ENCODE measurements around the gene ACSF2. TPM values are rescaled to one million over a fixed set of nuclear protein-coding genes. Genes with fewer than 3 reads are reported as not detected.
A peak's percentile ranks its signal among the peaks of the same experiment; 100 is the strongest.

The ACSF2 gene
- total and polyA plus RNA-seq, 4 donors = 10.1 to 50.7 (median 24.0) TPM

DNA sequence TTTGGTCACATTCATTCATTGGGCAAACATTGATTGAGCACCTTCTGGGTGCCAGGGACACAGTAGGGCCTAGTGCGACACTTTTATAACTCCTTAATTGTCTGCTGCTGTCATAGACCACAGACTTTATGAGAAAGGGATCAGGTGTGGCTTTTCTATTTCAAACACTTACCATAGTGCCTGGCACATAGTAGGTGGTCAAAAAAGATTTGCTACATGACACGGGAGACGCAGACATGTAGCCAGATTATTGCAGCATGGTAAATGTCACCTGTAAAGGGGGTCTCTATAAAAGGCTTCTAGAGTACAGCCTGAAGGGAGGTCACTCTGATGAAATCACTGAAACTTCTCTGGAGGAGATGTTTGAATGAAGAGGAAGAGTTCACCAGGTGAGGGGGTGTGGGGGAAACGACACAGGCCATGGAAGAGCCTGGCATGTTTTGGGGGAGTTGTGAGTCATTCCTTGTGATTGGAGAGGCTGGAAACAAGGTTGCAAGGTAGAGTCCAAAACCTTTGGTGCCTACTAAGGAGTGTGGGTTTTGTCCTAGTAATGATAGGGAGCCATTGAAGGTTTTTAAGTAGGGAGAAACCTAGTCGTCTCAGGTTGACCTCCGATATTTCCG is 54.2 kb downstream of the ACSF2 start:
- WGBS (ENCODE audit: insufficient coverage) = 96% methylated on average over 2 of the region's 7 CpGs
- Histone ChIP-seq H3K4me1 (ENCODE audit: control insufficient read depth, insufficient read depth, low read length) (peaks cover 16% of the 10 kb centered on the region), H3K4me3 (ENCODE audit: low read depth, low read length) (no peak overlapping the region), H3K36me3 (ENCODE audit: control insufficient read depth, insufficient read depth, low read length) (peaks cover 34% of the 10 kb centered on the region), H3K9me3 (ENCODE audit: control insufficient read depth, insufficient read depth, low read length) (no peaks in the 10 kb centered on the region), H3K27ac (ENCODE audit: low read depth, low read length) (no peak overlapping the region), H3K27me3 (ENCODE audit: control insufficient read depth, insufficient read depth, low read length) (peaks cover 9% of the 10 kb centered on the region)
- no peak for DNase-seq (ENCODE audit: low read depth in 4 of 6, low spot score in 6 of 6)

DNA sequence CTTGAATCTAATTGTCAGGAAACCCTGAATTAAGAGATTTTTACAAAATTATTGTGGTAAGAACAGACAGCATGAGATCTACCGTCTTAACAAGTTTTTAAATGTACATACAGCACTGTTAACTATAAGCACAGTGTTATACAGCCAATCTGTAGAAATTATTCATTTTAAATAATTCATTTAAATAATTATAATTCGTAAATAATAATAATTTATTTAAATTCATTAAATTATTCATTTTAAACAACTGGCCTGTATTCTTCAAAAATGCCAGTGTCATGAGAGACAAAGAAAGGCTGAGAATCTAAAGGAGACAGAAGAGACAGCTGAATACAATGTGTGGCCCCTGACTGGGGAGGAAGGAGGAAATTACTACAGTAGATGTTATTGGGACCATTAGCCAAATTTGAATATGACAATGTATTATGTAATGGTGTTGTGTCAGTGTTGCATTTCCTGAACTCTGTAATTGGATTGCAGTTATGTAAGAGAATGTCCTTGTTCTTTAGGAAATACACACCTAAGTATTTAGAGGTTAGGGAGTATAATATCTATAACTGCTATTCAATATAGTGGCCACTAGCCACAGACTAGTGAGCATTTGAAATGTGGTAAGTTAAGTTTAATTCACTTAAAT is 55.0 kb downstream of the ACSF2 start:
- WGBS (ENCODE audit: insufficient coverage) = no CpG with 5 or more reads among the region's 2 CpGs
- H3K27ac ChIP-seq (ENCODE audit: low read depth, low read length) = no peak overlapping the region

DNA sequence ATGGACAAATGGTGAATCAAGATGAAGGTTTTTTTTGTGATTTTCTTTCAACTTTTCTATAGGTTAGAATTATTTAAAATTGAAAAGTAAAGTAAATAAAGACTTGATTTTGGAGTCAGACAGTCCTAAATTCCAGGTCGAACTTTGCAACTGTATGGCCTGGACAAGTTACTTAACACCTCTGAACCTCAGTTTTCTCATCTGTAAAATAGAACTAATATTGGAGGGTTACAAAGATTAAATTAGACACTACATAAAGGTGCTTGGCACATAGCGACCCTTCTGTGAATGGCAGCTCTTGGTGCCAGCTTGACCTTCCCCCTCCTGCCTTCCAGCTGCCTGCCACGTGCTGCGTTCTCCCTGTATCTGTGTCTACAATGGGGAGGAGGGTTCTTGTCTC is 55.6 kb downstream of the ACSF2 start:
- H3K4me1 ChIP-seq (ENCODE audit: control insufficient read depth, insufficient read depth, low read length) = peaks cover 16% of the 10 kb centered on the region
- H3K9me3 ChIP-seq (ENCODE audit: control insufficient read depth, insufficient read depth, low read length) = no peaks in the 10 kb centered on the region
- peaks cover 38% of the 10 kb centered on the region for H3K36me3 ChIP-seq (ENCODE audit: control insufficient read depth, insufficient read depth, low read length)
- H3K4me3 ChIP-seq (ENCODE audit: low read depth, low read length) = no peak overlapping the region
- peaks cover 4% of the 10 kb centered on the region for H3K27me3 ChIP-seq (ENCODE audit: control insufficient read depth, insufficient read depth, low read length)
- no peak overlapping the region for H3K27ac ChIP-seq (ENCODE audit: low read depth, low read length)
- no peak for DNase-seq (ENCODE audit: low read depth in 4 of 6, low spot score in 6 of 6)
- 80% methylated on average over 1 of the region's 4 CpGs for WGBS (ENCODE audit: insufficient coverage)

More for the DNA sequence above, 55.0 kb downstream of the ACSF2 start:
- H3K4me1 ChIP-seq (ENCODE audit: control insufficient read depth, insufficient read depth, low read length) = peaks cover 16% of the 10 kb centered on the region
- DNase-seq (ENCODE audit: low read depth in 4 of 6, low spot score in 6 of 6) = no peak
- H3K9me3 ChIP-seq (ENCODE audit: control insufficient read depth, insufficient read depth, low read length) = no peaks in the 10 kb centered on the region
- no peak overlapping the region for H3K4me3 ChIP-seq (ENCODE audit: low read depth, low read length)
- peaks cover 9% of the 10 kb centered on the region for H3K27me3 ChIP-seq (ENCODE audit: control insufficient read depth, insufficient read depth, low read length)
- H3K36me3 ChIP-seq (ENCODE audit: control insufficient read depth, insufficient read depth, low read length) = peaks cover 38% of the 10 kb centered on the region

DNA sequence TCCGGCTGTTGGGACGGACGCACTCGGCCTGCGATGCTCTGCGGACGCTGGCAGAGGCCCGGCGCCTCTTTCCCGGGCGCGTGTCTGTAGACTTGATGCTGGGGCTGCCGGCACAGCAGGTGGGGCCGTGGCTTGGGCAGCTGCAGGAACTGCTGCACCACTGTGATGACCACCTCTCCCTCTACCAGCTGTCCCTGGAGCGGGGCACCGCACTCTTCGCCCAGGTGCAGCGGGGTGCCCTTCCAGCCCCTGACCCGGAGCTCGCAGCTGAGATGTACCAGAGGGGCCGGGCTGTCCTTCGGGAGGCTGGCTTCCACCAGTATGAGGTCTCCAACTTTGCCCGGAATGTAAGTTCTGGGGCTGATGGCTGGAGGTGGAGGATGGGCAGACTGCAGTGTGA is 56.1 kb downstream of the ACSF2 start:
- DNase-seq (ENCODE audit: low read depth in 4 of 6, low spot score in 6 of 6) = no peak
- 93% methylated on average over 21 of the region's 23 CpGs for WGBS (ENCODE audit: insufficient coverage)
- Histone ChIP-seq H3K27me3 (ENCODE audit: control insufficient read depth, insufficient read depth, low read length) (no peaks in the 10 kb centered on the region), H3K36me3 (ENCODE audit: control insufficient read depth, insufficient read depth, low read length) (peaks cover 38% of the 10 kb centered on the region), H3K27ac (ENCODE audit: low read depth, low read length) (no peak overlapping the region), H3K4me1 (ENCODE audit: control insufficient read depth, insufficient read depth, low read length) (peaks cover 16% of the 10 kb centered on the region), H3K9me3 (ENCODE audit: control insufficient read depth, insufficient read depth, low read length) (no peaks in the 10 kb centered on the region), H3K4me3 (ENCODE audit: low read depth, low read length) (no peak overlapping the region)

DNA sequence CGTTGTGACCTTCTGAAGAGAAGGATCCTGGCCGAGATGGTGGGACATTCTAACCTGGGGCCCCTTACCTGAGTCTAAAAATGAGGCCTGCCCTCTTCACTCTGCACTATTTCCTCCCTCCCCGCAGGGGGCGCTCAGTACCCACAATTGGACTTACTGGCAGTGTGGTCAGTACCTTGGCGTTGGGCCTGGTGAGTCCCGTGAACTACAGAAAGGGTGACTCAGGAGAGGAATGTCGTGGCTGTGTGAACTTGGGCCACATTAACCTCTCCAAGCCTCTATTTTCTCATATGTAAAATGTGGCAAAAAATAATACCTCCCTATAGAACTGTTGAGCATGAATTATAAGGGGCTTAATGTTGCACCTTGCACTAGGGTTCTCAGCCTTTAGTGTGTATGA is 56.5 kb downstream of the ACSF2 start:
- Histone ChIP-seq H3K4me1 (ENCODE audit: control insufficient read depth, insufficient read depth, low read length) (peaks cover 16% of the 10 kb centered on the region), H3K9me3 (ENCODE audit: control insufficient read depth, insufficient read depth, low read length) (no peaks in the 10 kb centered on the region), H3K4me3 (ENCODE audit: low read depth, low read length) (no peak overlapping the region), H3K27ac (ENCODE audit: low read depth, low read length) (no peak overlapping the region), H3K36me3 (ENCODE audit: control insufficient read depth, insufficient read depth, low read length) (peaks cover 42% of the 10 kb centered on the region), H3K27me3 (ENCODE audit: control insufficient read depth, insufficient read depth, low read length) (no peaks in the 10 kb centered on the region)
- 20% methylated on average over 2 of the region's 7 CpGs for WGBS (ENCODE audit: insufficient coverage)
- DNase-seq (ENCODE audit: low read depth in 4 of 6, low spot score in 6 of 6) = peak in 5 of 6 donors; percentile 56 to 90 (median 68)

DNA sequence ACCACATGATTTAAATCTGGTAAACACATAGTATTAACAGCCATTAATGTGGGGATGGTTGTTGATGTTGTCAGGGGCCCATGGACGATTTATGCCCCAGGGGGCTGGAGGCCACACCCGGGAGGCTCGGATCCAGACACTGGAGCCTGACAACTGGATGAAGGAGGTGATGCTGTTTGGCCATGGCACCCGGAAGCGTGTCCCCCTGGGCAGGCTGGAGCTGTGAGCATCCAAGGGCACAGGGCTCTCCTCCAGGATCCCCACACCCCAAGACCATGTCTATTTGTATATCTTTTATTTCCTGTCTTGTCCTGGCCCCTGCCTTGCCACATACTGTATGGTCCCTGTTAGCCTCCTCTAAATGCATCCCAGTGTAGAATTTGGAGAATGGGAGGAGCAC is 57.2 kb downstream of the ACSF2 start:
- H3K4me1 ChIP-seq (ENCODE audit: control insufficient read depth, insufficient read depth, low read length) = peaks cover 9% of the 10 kb centered on the region
- DNase-seq (ENCODE audit: low read depth in 4 of 6, low spot score in 6 of 6) = no peak
- H3K4me3 ChIP-seq (ENCODE audit: low read depth, low read length) = no peak overlapping the region
- no peaks in the 10 kb centered on the region for H3K9me3 ChIP-seq (ENCODE audit: control insufficient read depth, insufficient read depth, low read length)
- WGBS (ENCODE audit: insufficient coverage) = no CpG with 5 or more reads among the region's 5 CpGs
- H3K36me3 ChIP-seq (ENCODE audit: control insufficient read depth, insufficient read depth, low read length) = peaks cover 48% of the 10 kb centered on the region
- H3K27ac ChIP-seq (ENCODE audit: low read depth, low read length) = no peak overlapping the region
- H3K27me3 ChIP-seq (ENCODE audit: control insufficient read depth, insufficient read depth, low read length) = no peaks in the 10 kb centered on the region

DNA sequence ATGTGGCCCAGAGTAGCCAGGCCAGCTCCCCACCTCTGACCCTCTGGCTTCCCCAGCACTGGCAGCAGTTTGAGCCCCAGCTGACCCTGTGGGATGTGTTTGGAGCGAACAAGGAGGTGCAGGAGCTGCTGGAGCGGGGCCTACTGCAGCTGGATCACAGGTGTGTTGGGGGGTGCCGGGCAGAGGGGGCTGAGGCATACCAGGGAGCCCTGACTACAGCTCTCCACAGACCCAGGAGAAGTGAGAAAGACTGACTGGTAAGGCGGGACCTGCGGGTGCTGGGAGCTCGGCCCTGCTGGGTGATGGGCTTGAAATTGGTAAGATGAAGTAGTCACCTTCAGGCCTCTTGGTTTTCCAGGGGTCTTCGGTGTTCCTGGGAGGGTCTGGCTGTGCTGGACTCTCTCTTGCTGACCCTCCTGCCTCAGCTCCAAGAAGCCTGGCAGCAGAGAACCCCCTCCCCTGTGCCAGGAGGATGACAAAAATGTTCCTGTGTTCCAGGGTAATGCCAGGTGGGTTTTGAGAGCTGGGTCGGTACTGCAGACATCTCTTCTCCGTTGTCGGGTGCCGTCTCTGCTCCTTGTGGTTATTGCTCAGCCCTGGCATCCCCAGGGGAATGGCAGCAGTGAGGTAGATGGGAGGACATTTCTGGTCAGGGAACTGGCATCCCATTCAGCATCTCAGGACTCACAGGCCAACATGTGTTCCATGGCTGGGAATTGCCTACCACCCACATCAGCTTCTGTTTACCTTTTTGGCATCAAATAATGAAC is 58.6 kb downstream of the ACSF2 start:
- Histone ChIP-seq H3K27me3 (ENCODE audit: control insufficient read depth, insufficient read depth, low read length) (no peaks in the 10 kb centered on the region), H3K4me1 (ENCODE audit: control insufficient read depth, insufficient read depth, low read length) (peaks cover 5% of the 10 kb centered on the region), H3K36me3 (ENCODE audit: control insufficient read depth, insufficient read depth, low read length) (peaks cover 47% of the 10 kb centered on the region), H3K4me3 (ENCODE audit: low read depth, low read length) (no peak overlapping the region), H3K9me3 (ENCODE audit: control insufficient read depth, insufficient read depth, low read length) (no peaks in the 10 kb centered on the region), H3K27ac (ENCODE audit: low read depth, low read length) (no peak overlapping the region)
- 95% methylated on average over 7 of the region's 11 CpGs for WGBS (ENCODE audit: insufficient coverage)
- no peak for DNase-seq (ENCODE audit: low read depth in 4 of 6, low spot score in 6 of 6)

DNA sequence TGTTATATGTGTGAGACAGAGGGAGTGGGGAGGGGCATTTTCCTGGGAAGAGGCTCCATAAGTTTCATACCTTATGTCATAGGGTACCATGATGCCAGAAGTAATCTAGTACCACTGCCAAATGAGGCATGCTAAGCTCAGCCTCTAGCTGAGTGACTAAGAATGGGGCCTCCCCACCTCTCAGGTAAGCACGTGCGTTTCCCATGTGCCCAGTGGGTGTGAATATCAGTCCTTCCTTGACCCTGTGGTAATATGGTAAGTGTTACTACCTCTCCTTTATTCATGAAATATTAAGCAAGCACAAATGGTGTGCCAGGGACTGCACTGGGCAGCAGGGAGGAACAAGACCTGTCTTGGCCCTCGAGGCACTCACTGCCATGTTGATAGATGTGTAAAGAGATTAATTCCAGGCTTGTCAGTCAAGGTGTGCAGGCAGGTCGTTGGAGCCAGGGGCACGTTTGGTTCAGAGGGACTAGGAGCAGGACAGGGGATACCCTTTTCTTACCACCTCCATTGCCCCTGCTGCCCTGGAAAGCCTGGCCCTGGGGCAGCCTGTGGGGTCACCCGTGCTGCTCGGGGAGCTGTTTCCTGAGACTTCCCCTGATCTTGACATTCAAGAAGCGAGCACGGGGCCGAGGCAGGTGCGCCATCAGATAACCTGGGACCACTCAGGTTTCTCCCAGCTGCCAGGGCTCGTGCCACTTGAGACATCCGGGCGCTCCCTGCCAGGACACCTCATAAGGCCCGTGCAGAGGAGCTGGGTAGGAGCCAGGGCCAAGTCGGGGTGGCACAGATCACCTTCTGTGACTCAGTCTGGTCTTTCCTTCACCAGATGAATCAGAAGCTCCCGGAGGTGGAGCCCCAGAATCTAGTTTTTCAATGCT is 61.4 kb downstream of the ACSF2 start:
- Histone ChIP-seq H3K4me3 (ENCODE audit: low read depth, low read length) (no peak overlapping the region), H3K27ac (ENCODE audit: low read depth, low read length) (no peak overlapping the region), H3K27me3 (ENCODE audit: control insufficient read depth, insufficient read depth, low read length) (no peaks in the 10 kb centered on the region), H3K4me1 (ENCODE audit: control insufficient read depth, insufficient read depth, low read length) (no peaks in the 10 kb centered on the region), H3K36me3 (ENCODE audit: control insufficient read depth, insufficient read depth, low read length) (peaks cover 36% of the 10 kb centered on the region), H3K9me3 (ENCODE audit: control insufficient read depth, insufficient read depth, low read length) (no peaks in the 10 kb centered on the region)
- WGBS (ENCODE audit: insufficient coverage) = 91% methylated on average over 12 of the region's 17 CpGs
- DNase-seq (ENCODE audit: low read depth in 4 of 6, low spot score in 6 of 6) = no peak

DNA sequence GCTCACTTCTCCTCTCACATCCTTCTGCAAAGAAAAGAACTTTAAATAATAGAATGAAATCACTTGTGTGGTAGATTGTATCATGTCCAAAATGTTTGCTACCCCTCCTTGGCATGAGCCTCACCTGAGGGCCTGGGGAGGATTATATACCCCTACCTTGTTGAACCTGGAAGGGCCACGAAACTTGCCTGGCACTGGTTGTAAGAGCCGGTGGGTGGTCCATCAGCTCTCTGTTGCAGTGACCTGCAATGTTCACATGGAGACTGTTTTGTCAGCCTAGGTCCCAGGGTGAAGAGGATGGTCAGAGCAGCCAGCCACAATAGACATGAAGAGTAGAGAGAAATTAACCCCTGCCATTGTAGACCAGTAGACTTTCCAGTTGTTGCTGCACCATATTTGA is 62.9 kb downstream of the ACSF2 start:
- Histone ChIP-seq H3K27ac (ENCODE audit: low read depth, low read length) (no peak overlapping the region), H3K4me1 (ENCODE audit: control insufficient read depth, insufficient read depth, low read length) (no peaks in the 10 kb centered on the region), H3K36me3 (ENCODE audit: control insufficient read depth, insufficient read depth, low read length) (peaks cover 24% of the 10 kb centered on the region), H3K27me3 (ENCODE audit: control insufficient read depth, insufficient read depth, low read length) (no peaks in the 10 kb centered on the region), H3K9me3 (ENCODE audit: control insufficient read depth, insufficient read depth, low read length) (no peaks in the 10 kb centered on the region), H3K4me3 (ENCODE audit: low read depth, low read length) (no peak overlapping the region)
- WGBS (ENCODE audit: insufficient coverage) = 70% methylated on average over 2 of the region's 2 CpGs
- DNase-seq (ENCODE audit: low read depth in 4 of 6, low spot score in 6 of 6) = no peak

Measured in spinal cord (tissue), 10 donors.